Loucy (cell line): ENCODE results near the gene YTHDF2.
A peak's percentile ranks its signal among the peaks of the same experiment; 100 is the strongest.

Experiments used
- H2AFZ ChIP-seq: fragments of 200-600 bp; sonication (generic); 2 replicates; pipeline ENCODE4 v1.6.0; 2016; ENCODE audit warnings: antibody characterized with exemption, mild to moderate bottlenecking, low read length, moderate library complexity
- H3F3A ChIP-seq: fragments of 200-600 bp; 2 replicates; pipeline ENCODE4 v1.6.0; 2016; ENCODE audit warnings: antibody characterized with exemption, low read depth, mild to moderate bottlenecking
- H3K27me3 ChIP-seq: fragments of 200-600 bp; sonication (generic); 2 replicates; pipeline ENCODE4 v1.6.1; 2014; ENCODE audit warnings: low read length, mild to moderate bottlenecking; ENCODE audit not compliant: insufficient read depth, poor library complexity, severe bottlenecking
- H3K36me3 ChIP-seq: fragments of 200-600 bp; sonication (generic); 2 replicates; pipeline ENCODE4 v1.6.1; 2016; ENCODE audit warnings: low read length; ENCODE audit not compliant: insufficient read depth
- H3K4me1 ChIP-seq: fragments of 200-600 bp; sonication (generic); 2 replicates; pipeline ENCODE4 v1.5.1; 2014; ENCODE audit warnings: low read length, mild to moderate bottlenecking; ENCODE audit not compliant: insufficient read depth, poor library complexity, severe bottlenecking
- H3K4me2 ChIP-seq: fragments of 200-600 bp; sonication (generic); 2 replicates; pipeline ENCODE4 v1.6.0; 2014; ENCODE audit warnings: antibody characterized with exemption, low read length, low read depth, mild to moderate bottlenecking; ENCODE audit not compliant: poor library complexity, severe bottlenecking
- H3K4me3 ChIP-seq: fragments of 200-600 bp; sonication (generic); 2 replicates; pipeline ENCODE4 v1.5.1; 2014; ENCODE audit warnings: low read length, mild to moderate bottlenecking, mixed read lengths; ENCODE audit not compliant: poor library complexity, severe bottlenecking
- H3K79me2 ChIP-seq: fragments of 200-600 bp; sonication (generic); 2 replicates; pipeline ENCODE4 v1.6.1; 2014; ENCODE audit warnings: low read length; ENCODE audit not compliant: insufficient read depth
- H3K9ac ChIP-seq: fragments of 200-600 bp; sonication (generic); 2 replicates; pipeline ENCODE4 v1.6.0; 2014; ENCODE audit warnings: mild to moderate bottlenecking, low read depth, low read length, moderate library complexity; ENCODE audit not compliant: poor library complexity, severe bottlenecking
- H3K9me2 ChIP-seq: fragments of 200-600 bp; sonication (generic); replicated peaks from 2 replicates; pipeline ENCODE4 v1.6.1; 2016; ENCODE audit warnings: low read depth, low read length, mixed read lengths
- H3K9me3 ChIP-seq: fragments of 200-600 bp; sonication (generic); 2 replicates; pipeline ENCODE4 v1.6.1; 2014; ENCODE audit warnings: mild to moderate bottlenecking, antibody characterized with exemption, low read length, low read depth; ENCODE audit not compliant: insufficient read depth
- H4K20me1 ChIP-seq: fragments of 200-600 bp; sonication (generic); 2 replicates; pipeline ENCODE4 v1.6.0; 2014; ENCODE audit warnings: antibody characterized with exemption, low read length, mild to moderate bottlenecking; ENCODE audit not compliant: insufficient read depth, poor library complexity, severe bottlenecking
- CTCF ChIP-seq: fragments of 200-600 bp; sonication (generic); conservative IDR thresholded peaks from 2 replicates; pipeline ENCODE4 v1.5.1; 2014; ENCODE audit warnings: mild to moderate bottlenecking, antibody characterized with exemption, low read length
- EZH2phosphoT487 ChIP-seq: fragments of 200-600 bp; IDR thresholded peaks from 2 replicates; pipeline ENCODE4 v1.6.1; 2018; ENCODE audit warnings: antibody characterized with exemption, mild to moderate bottlenecking, moderate library complexity, borderline replicate concordance

YTHDF2 gene

GRCh38 chr1:28735961-28736449, 735 bp upstream of the YTHDF2 start:
- peak overlapping the region; percentile 82 for H2AFZ ChIP-seq
- H3K9ac ChIP-seq = peak overlapping the region; percentile 99
- peak overlapping the region; percentile 89 for H3K4me3 ChIP-seq
- H3K9me2 ChIP-seq = no peaks in the 10 kb centered on the region
- H3K4me2 ChIP-seq = peak overlapping the region; percentile 79
- H3K79me2 ChIP-seq = peaks cover 42% of the 10 kb centered on the region
- no peaks in the 10 kb centered on the region for H3K9me3 ChIP-seq
- H3F3A ChIP-seq = no peaks in the 10 kb centered on the region
- TF ChIP-seq CTCF (no peak), EZH2phosphoT487 (no peak)
- H4K20me1 ChIP-seq = peaks cover 38% of the 10 kb centered on the region
- H3K4me1 ChIP-seq = peaks cover 27% of the 10 kb centered on the region
- peaks cover 21% of the 10 kb centered on the region; the same call in 1 of the 2 replicates for H3K36me3 ChIP-seq
- peaks cover 9% of the 10 kb centered on the region for H3K27me3 ChIP-seq

GRCh38 chr1:28737307-28738132, 780 bp downstream of the YTHDF2 start:
- Histone ChIP-seq H4K20me1 (peaks cover 53% of the 10 kb centered on the region), H2AFZ (peak overlapping the region; percentile 50)
- TF ChIP-seq CTCF (no peak), EZH2phosphoT487 (no peak)

GRCh38 chr1:28740118-28740517, 3.4 kb downstream of the YTHDF2 start:
- Histone ChIP-seq H4K20me1 (peaks cover 79% of the 10 kb centered on the region), H3K4me2 (peak overlapping the region; percentile 77)

More at GRCh38 chr1:28737307-28738132, 780 bp downstream of the YTHDF2 start:
- Histone ChIP-seq H3K4me2 (peak overlapping the region; percentile 77), H3F3A (no peaks in the 10 kb centered on the region), H3K4me3 (peak overlapping the region; percentile 89), H3K9ac (peak overlapping the region; percentile 99), H3K36me3 (peaks cover 36% of the 10 kb centered on the region; the same call in 1 of the 2 replicates), H3K27me3 (peaks cover 9% of the 10 kb centered on the region), H3K79me2 (peaks cover 58% of the 10 kb centered on the region), H3K9me3 (no peaks in the 10 kb centered on the region), H3K9me2 (no peaks in the 10 kb centered on the region), H3K4me1 (peaks cover 42% of the 10 kb centered on the region)

More at GRCh38 chr1:28740118-28740517, 3.4 kb downstream of the YTHDF2 start:
- Histone ChIP-seq H3F3A (no peaks in the 10 kb centered on the region), H3K9ac (peak overlapping the region; percentile 99), H2AFZ (no peak overlapping the region), H3K4me1 (peaks cover 64% of the 10 kb centered on the region), H3K9me2 (no peaks in the 10 kb centered on the region), H3K4me3 (peak overlapping the region; percentile 89), H3K79me2 (peaks cover 84% of the 10 kb centered on the region), H3K27me3 (peaks cover 9% of the 10 kb centered on the region), H3K9me3 (no peaks in the 10 kb centered on the region), H3K36me3 (peaks cover 60% of the 10 kb centered on the region; the same call in 1 of the 2 replicates)
- TF ChIP-seq EZH2phosphoT487 (no peak), CTCF (no peak)
